ENCODE results near the gene GAST. TPM values are rescaled to one million over a fixed set of nuclear protein-coding genes. Genes with fewer than 3 reads are reported as not detected.

GAST gene, protein sequence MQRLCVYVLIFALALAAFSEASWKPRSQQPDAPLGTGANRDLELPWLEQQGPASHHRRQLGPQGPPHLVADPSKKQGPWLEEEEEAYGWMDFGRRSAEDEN
- total RNA-seq (2014; rRNA removed; shearing (Covaris generic)), result not detected in 2 replicates

DNA sequence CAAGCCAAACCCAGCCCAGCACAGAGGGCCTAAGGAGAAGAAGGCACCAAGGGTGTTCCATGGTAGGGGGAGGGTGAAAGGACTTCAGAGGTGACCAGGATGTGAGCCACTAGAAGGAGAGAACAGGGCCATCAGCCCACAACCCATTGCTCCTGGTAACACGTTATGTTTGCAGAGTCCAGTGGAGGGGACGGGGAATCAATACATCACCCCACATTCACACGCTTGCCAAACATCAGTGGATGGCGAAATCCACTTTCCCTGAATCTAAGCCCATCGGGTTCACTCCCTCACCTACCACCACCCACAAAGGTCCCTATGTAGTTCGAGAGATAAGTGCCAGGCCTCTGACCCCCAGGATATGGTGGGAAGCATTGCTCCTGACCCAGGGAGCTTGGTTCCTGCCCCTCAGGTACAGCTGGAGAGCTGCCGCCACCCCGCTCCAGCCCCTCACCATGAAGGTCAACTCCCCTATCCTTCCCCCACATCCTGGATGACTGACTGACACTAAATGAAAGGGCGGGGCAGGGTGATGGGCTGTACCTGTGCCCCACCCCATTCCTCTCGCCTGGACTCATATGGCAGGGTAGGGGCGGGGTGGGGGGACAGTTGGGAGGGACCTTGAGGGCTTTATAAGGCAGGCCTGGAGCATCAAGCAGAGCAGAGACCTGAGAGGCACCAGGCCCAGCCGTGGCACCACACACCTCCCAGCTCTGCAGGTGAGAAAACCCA is at the start of gene GAST:
Gene GAST, plus strand, starts transcription at position 663 of the 732 bp plus-strand sequence. CDS start 3,106 bp downstream, outside the sequence.

DNA sequence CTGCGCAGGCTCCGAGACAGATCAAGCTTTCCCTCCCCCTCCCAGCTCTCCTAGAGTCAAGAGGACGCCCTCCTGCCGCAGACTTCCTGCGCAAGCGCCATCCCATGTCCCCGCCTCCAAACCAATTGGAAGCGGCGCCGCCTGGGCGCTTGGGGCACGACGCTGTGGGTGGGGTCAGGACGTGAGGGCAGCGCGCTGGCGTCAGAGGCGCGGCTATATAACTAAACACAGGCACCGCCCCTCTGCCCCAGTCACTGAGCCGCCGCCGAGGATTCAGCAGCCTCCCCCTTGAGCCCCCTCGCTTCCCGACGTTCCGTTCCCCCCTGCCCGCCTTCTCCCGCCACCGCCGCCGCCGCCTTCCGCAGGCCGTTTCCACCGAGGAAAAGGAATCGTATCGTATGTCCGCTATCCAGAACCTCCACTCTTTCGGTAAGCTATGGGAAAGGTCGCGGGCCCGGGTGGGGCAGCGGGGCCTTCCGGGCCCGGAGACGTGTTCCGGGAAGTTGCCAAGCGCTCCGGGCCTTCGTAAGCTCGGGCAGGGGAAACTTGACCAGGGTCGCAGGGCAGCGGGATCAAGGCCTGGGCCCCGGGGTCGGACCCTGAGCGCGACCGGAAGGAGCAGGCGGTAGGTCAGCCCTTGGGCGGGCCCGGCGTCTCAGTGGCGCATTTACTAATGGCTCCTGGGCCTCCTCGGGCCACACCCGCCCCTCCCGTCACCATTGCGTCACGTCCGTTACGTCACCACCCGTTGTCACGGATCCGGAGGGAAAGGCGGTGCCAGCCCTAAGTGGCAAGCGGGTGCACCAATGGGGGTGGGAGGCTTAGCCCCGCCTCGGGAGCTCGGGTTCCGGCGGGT is 23.3 kb upstream of the GAST start, which contains the start of gene EIF1:
Gene EIF1, plus strand, starts transcription at position 245 of the 856 bp plus-strand sequence. Its CDS starts 154 bp downstream, at position 399.

DNA sequence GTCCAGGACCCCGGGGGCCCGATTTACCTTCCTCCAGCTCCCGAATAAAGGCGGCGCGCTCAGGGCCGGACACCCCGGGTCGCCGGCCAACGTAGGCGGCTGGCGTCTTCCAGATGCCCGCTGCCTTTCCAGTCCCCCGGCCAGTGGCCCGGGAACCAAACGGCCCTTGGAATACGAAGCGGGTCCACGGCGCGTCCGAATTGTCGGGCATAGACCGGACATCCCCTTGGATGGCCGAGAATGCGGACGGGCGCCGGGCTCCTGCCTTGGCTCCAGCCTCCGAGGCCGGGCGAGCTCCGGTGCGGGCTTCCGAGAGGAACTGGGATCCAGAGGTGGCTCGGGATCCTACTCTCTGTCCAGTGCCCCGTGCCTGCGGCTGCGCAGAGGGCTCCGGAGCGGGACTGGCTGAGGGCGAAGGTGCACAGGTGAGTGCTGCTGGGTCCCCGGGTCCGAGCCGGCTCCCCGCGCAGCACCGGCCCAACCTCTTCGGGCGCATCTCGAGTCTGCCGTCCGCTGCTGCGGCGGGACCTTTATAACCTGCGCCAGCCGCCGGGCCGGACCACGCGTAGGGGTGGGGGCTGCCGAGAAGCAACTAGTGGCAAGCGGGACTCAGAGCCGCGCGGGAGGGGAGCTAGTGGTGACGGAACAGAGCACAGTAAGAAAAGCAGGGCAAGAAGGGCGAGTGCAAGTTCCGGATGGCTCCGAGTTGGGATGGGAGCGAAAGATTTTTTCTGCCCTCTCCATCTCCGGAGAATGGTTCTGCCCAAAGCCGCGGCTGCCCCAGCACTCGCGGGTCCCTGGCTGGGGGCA is 22.2 kb downstream of the GAST start, which contains the start of gene HAP1:
Gene HAP1, minus strand, starts transcription at position 505 of the 810 bp plus-strand sequence. Its CDS starts 9 bp downstream, at position 496.

Small RNA genes lying within 50 kb of the gene (small RNA-seq; reads per million reads assigned to genes)
- gene RN7SL399P (not detected), gene RNA5SP442 (3.4 reads per million, percentile 81 among the genes with 10 or more reads in this experiment)

Other genes starting within 250 kb of the GAST start
- 0.08 and 0.19 TPM in 2 replicates for gene KRT32, start 244.9 kb upstream of the GAST start, total RNA-seq (2014; rRNA removed; shearing (Covaris generic))
- not detected in 2 replicates for gene KRT35, start 231.2 kb upstream of the GAST start, total RNA-seq (2014; rRNA removed; shearing (Covaris generic))
- not detected in 2 replicates for gene KRT36, start 222.4 kb upstream of the GAST start, total RNA-seq (2014; rRNA removed; shearing (Covaris generic))
- gene KRT13, start 206.7 kb upstream of the GAST start, total RNA-seq (2014; rRNA removed; shearing (Covaris generic)), result not detected in 2 replicates
- gene KRT15, start 193.4 kb upstream of the GAST start, total RNA-seq (2014; rRNA removed; shearing (Covaris generic)), result 11.1 and 18.7 TPM in 2 replicates
- 0.29 TPM in 1 of 2 replicates, not detected in the other for gene KRT19, start 184.0 kb upstream of the GAST start, total RNA-seq (2014; rRNA removed; shearing (Covaris generic))
- 2.2 and 2.6 TPM in 2 replicates for gene KRT9, start 140.3 kb upstream of the GAST start, total RNA-seq (2014; rRNA removed; shearing (Covaris generic))
- 56.1 and 63.7 TPM in 2 replicates for gene KRT14, start 125.4 kb upstream of the GAST start, total RNA-seq (2014; rRNA removed; shearing (Covaris generic))
- gene KRT16, start 99.6 kb upstream of the GAST start, total RNA-seq (2014; rRNA removed; shearing (Covaris generic)), result 1.4 and 1.6 TPM in 2 replicates
- 0.45 TPM in 2 replicates for gene KRT17, start 87.8 kb upstream of the GAST start, total RNA-seq (2014; rRNA removed; shearing (Covaris generic))
- 130 and 141 TPM in 2 replicates for gene EIF1, start 23.4 kb upstream of the GAST start, total RNA-seq (2014; rRNA removed; shearing (Covaris generic))
- gene HAP1, start 22.3 kb downstream of the GAST start, total RNA-seq (2014; rRNA removed; shearing (Covaris generic)), result 0.15 TPM in 1 of 2 replicates, not detected in the other
- 5.9 and 6.1 TPM in 2 replicates for gene JUP, start 74.4 kb downstream of the GAST start, total RNA-seq (2014; rRNA removed; shearing (Covaris generic))
- gene P3H4, start 99.6 kb downstream of the GAST start, total RNA-seq (2014; rRNA removed; shearing (Covaris generic)), result 53.4 and 66.4 TPM in 2 replicates
- gene FKBP10, start 100.7 kb downstream of the GAST start, total RNA-seq (2014; rRNA removed; shearing (Covaris generic)), result 259 and 283 TPM in 2 replicates
- gene NT5C3B, start 123.9 kb downstream of the GAST start, total RNA-seq (2014; rRNA removed; shearing (Covaris generic)), result 85.6 and 94.7 TPM in 2 replicates
- not detected in 2 replicates for gene KLHL10, start 125.5 kb downstream of the GAST start, total RNA-seq (2014; rRNA removed; shearing (Covaris generic))
- gene KLHL11, start 153.1 kb downstream of the GAST start, total RNA-seq (2014; rRNA removed; shearing (Covaris generic)), result 25.5 and 26.7 TPM in 2 replicates
- 124 and 136 TPM in 2 replicates for gene ACLY, start 206.6 kb downstream of the GAST start, total RNA-seq (2014; rRNA removed; shearing (Covaris generic))
- 7.9 and 9.4 TPM in 2 replicates for gene ODAD4, start 218.3 kb downstream of the GAST start, total RNA-seq (2014; rRNA removed; shearing (Covaris generic))

Data from A375 (cell line).